ENCODE data around the gene GABBR2.

DNA sequence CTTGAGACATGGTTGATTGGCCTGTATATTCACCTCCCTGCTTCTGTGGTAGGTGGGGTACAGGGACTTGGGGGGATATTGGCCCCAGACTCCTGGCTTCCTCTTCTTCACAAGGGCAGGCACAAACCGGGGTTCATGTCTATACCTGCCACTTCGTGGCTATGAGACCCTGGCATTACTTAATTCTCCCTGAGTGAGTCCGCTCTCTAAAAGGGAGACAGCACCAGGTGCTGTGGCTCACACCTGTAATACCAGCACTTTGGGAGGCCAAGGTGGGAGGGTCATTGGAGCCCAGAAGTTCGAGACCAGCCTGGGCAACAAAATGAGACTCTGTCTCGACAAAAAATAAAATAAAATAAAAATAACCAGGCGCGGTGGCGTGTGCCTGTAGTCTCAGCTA is 178.5 kb downstream of the GABBR2 start:
- TF ChIP-seq, protein P1, sequence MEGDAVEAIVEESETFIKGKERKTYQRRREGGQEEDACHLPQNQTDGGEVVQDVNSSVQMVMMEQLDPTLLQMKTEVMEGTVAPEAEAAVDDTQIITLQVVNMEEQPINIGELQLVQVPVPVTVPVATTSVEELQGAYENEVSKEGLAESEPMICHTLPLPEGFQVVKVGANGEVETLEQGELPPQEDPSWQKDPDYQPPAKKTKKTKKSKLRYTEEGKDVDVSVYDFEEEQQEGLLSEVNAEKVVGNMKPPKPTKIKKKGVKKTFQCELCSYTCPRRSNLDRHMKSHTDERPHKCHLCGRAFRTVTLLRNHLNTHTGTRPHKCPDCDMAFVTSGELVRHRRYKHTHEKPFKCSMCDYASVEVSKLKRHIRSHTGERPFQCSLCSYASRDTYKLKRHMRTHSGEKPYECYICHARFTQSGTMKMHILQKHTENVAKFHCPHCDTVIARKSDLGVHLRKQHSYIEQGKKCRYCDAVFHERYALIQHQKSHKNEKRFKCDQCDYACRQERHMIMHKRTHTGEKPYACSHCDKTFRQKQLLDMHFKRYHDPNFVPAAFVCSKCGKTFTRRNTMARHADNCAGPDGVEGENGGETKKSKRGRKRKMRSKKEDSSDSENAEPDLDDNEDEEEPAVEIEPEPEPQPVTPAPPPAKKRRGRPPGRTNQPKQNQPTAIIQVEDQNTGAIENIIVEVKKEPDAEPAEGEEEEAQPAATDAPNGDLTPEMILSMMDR (IDR thresholded peaks at IDR 0.05) = no peak
- TF ChIP-seq POLR2A (IDR thresholded peaks at IDR 0.05) = no peak

Data from right lobe of liver (tissue), 4 donors.